Calu3 (cell line): ENCODE data around the gene NKD2. TPM values are rescaled to one million over a fixed set of nuclear protein-coding genes. Genes with fewer than 3 reads are reported as not detected.

Experiments
- BruUV-seq: library from RNA; stranded (reverse); fragments of 400-500 nt; replicated peaks from 2 replicates; lab custom pipeline; 2021; lab: Mats Ljungman, UMichigan
- CTCF ChIA-PET: fragments of 300-600 bp; sonication (Branson Sonifier 250); formaldehyde crosslinking; loops from one replicate; lab custom pipeline; 2022; ENCODE audit warnings: antibody characterized with exemption; lab: Charles Lee
- DNase-seq: peaks from one replicate; pipeline ENCODE4 v3.0.0; 2022
- H3K27ac Mint-ChIP-seq: one replicate; pipeline ENCODE4 v1.8.0; 2022; ENCODE audit warnings: mixed read lengths; ENCODE audit not compliant: unreplicated experiment
- H3K27me3 Mint-ChIP-seq: one replicate; pipeline ENCODE4 v1.8.0; 2022; ENCODE audit warnings: mixed read lengths; ENCODE audit not compliant: unreplicated experiment
- H3K36me3 Mint-ChIP-seq: one replicate; pipeline ENCODE4 v1.8.0; 2022; ENCODE audit warnings: mild to moderate bottlenecking, moderate library complexity, mixed read lengths; ENCODE audit not compliant: insufficient read depth, unreplicated experiment
- H3K4me1 Mint-ChIP-seq: one replicate; pipeline ENCODE4 v1.8.0; 2022; ENCODE audit warnings: mild to moderate bottlenecking, low read depth, mixed read lengths; ENCODE audit not compliant: unreplicated experiment
- H3K4me3 Mint-ChIP-seq: one replicate; pipeline ENCODE4 v1.8.0; 2022; ENCODE audit warnings: mild to moderate bottlenecking, low read depth, moderate library complexity, mixed read lengths; ENCODE audit not compliant: unreplicated experiment
- H3K9me3 Mint-ChIP-seq: one replicate; pipeline ENCODE4 v1.8.0; 2022; ENCODE audit warnings: low read depth, mixed read lengths; ENCODE audit not compliant: unreplicated experiment
- CTCF ChIP-seq: fragments of 200-600 bp; IDR thresholded peaks from one replicate; pipeline ENCODE4 v1.8.0; 2022; ENCODE audit warnings: antibody characterized with exemption; ENCODE audit not compliant: unreplicated experiment
- intact Hi-C: fragments of 100-400 bp; cut with micrococcal nuclease; formaldehyde crosslinking; loops from one replicate; pipeline ENCODE4 v1.10.0; 2022; ENCODE audit not compliant: unreplicated experiment
- total RNA-seq: library from RNA; stranded (reverse); gene quantifications from 2 replicates; pipeline ENCODE4 v1.2.3, GENCODE V29; 2022

NKD2 gene
- total RNA-seq, 1 experiment from 2014 or later, result 0.47 TPM

- Mint-ChIP-seq H3K4me1 (peaks cover 7% of the 10 kb centered on the region), H3K27me3 (peaks cover 50% of the 10 kb centered on the region), H3K27ac (no peak overlapping the region), H3K9me3 (no peaks in the 10 kb centered on the region), H3K4me3 (no peak overlapping the region), H3K36me3 (no peaks in the 10 kb centered on the region)
- no TSS peak for BruUV-seq
- DNase-seq, result no peak
- CTCF ChIA-PET, result no interaction called here
- intact Hi-C loops, result loop anchor here (5.0 kb wide), 1 partner anchor 152 kb away; no protein-coding TSS in a partner anchor
- no peak for TF ChIP-seq CTCF
Observed at GRCh38 chr5:1014781-1015221, 6.2 kb downstream of the NKD2 start.

GRCh38 chr5:1015507-1015906 lies 6.9 kb downstream of the NKD2 start:
- no peak overlapping the region for H3K4me3 Mint-ChIP-seq
- no peak overlapping the region for H3K27ac Mint-ChIP-seq
- H3K27me3 Mint-ChIP-seq, result peaks cover 50% of the 10 kb centered on the region
- H3K4me1 Mint-ChIP-seq, result peaks cover 7% of the 10 kb centered on the region
- CTCF ChIA-PET, result no interaction called here
- intact Hi-C loops, result no loop called here
- TF ChIP-seq CTCF, result no peak
- no peak for DNase-seq
- H3K36me3 Mint-ChIP-seq, result no peaks in the 10 kb centered on the region
- H3K9me3 Mint-ChIP-seq, result no peaks in the 10 kb centered on the region
- BruUV-seq, result no TSS peak

GRCh38 chr5:1016036-1016435 lies 7.4 kb downstream of the NKD2 start:
- DNase-seq, result no peak
- no peaks in the 10 kb centered on the region for H3K9me3 Mint-ChIP-seq
- intact Hi-C loops, result no loop called here
- peaks cover 50% of the 10 kb centered on the region for H3K27me3 Mint-ChIP-seq
- H3K27ac Mint-ChIP-seq, result no peak overlapping the region
- H3K4me1 Mint-ChIP-seq, result peaks cover 5% of the 10 kb centered on the region
- H3K4me3 Mint-ChIP-seq, result no peak overlapping the region
- no peaks in the 10 kb centered on the region for H3K36me3 Mint-ChIP-seq
- BruUV-seq, result no TSS peak
- TF ChIP-seq CTCF, result no peak
- CTCF ChIA-PET, result no interaction called here

GRCh38 chr5:1016476-1016875 lies 7.9 kb downstream of the NKD2 start:
- Mint-ChIP-seq H3K9me3 (no peaks in the 10 kb centered on the region), H3K36me3 (no peaks in the 10 kb centered on the region), H3K27me3 (peaks cover 46% of the 10 kb centered on the region), H3K4me1 (peaks cover under 1% of the 10 kb centered on the region), H3K4me3 (no peak overlapping the region), H3K27ac (no peak overlapping the region)
- TF ChIP-seq CTCF, result no peak
- no TSS peak for BruUV-seq
- intact Hi-C loops, result no loop called here
- no peak for DNase-seq
- CTCF ChIA-PET, result no interaction called here
